Pancreas (tissue), 10 donors: Measurements from ENCODE around the gene KL. TPM values are rescaled to one million over a fixed set of nuclear protein-coding genes. Genes with fewer than 3 reads are reported as not detected.

ENCODE experiments used
- ATAC-seq, 4 donors: fragments of 200-7000 bp; cut with Tn5 transposase; one replicate each; pipeline versions ENCODE4 v1.8.0 to v1.9.1; 2020; ENCODE audit warnings: mild to moderate bottlenecking in 4 of 4, moderate library complexity in 4 of 4
- DNase-seq, 6 donors: peaks; one replicate each; pipeline ENCODE4 v3.0.0-alpha.2; 2020
- FAIRE-seq: peaks from 2 replicates; lab custom pipeline; 2012; peaks lifted over from hg19 to GRCh38; lab: Jason Lieb, UNC
- H3K27ac ChIP-seq, 4 donors: fragments of 200-600 bp; sonication (generic); 1 replicate in 3 of 4; 2 replicates in 1 of 4; pipeline versions ENCODE4 v1.5.0 to v1.8.0; 2020
- H3K27me3 ChIP-seq, 4 donors: fragments of 200-600 bp; one replicate each; pipeline ENCODE4 v1.8.0; 2021
- H3K36me3 ChIP-seq, 3 donors: fragments of 200-600 bp; sonication (generic) in 1 of 3; one replicate each; pipeline versions ENCODE4 v1.5.0 to v1.8.0; 2020 to 2021
- H3K4me1 ChIP-seq, 3 donors: fragments of 200-600 bp; one replicate each; pipeline ENCODE4 v1.8.0; 2021
- H3K4me3 ChIP-seq, 4 donors: fragments of 200-600 bp; sonication (generic) in 2 of 4; one replicate each; pipeline versions ENCODE4 v1.5.0 to v1.8.0; 2020 to 2021
- H3K9me3 ChIP-seq, 4 donors: fragments of 200-600 bp; one replicate each; pipeline ENCODE4 v1.8.0; 2021
- WGBS, 2 donors: extraction: QIAGEN DNeasy Blood & Tissue Kit; methylation state at CpG; one replicate each; pipeline ENCODE4 v1.1.7; 2013; 5-methylcytosine and 5-hydroxymethylcytosine counted together
- intact Hi-C, 3 donors: fragments of 100-400 bp; cut with DNase I; formaldehyde crosslinking; loops; one replicate each; pipeline versions ENCODE4 v1.11.1 to v1.14.2; 2022
- polyA plus RNA-seq, 2 donors: library from polyadenylated mRNA; stranded (reverse); fragments of 200-250 nt; gene quantifications; one replicate each; pipeline ENCODE4 v1.2.3, GENCODE V29; 2013
- total RNA-seq, 6 donors: library from RNA; stranded (reverse); fragmentation: NEBNext Ultra II Directional in 4 of 6; extraction: Animal tissue kit (Norgen Biotek cat#: 25700) in 4 of 6; gene quantifications; one replicate each; pipeline versions ENCODE4 v1.2.1 to v1.2.4, GENCODE V29; 2021 to 2023
- TF ChIP-seq, protein P1 (sequence below), 4 donors: fragments of 200-600 bp; sonication (generic) in 3 of 4; IDR thresholded peaks; one replicate each; pipeline versions ENCODE4 v1.5.0 to v1.8.0; 2021; ENCODE audit warnings: antibody characterized with exemption in 4 of 4
- donor health status: healthy with polysubstance abuse.
- donor health status: DM: no; HTN: no; CAD: no; lungs with moderate emphysema.
- donor health status: DM: no; HTN: no; CAD: no.
- donor health status: control.
- donor health status: control.
- donor health status: Bipolar disorder and iron deficiency.
- donor health status: DM: yes; HTN: yes; CAD: no.
- donor health status: DM: no; HTN: no; CAD: no.
- donor health status: DM: no; HTN: no; CAD: no.
- donor health status: DM: yes; HTN: yes; CAD: no.

KL gene
- total and polyA plus RNA-seq, 8 donors, result 0.23 to 2.9 (median 0.86) TPM

DNA sequence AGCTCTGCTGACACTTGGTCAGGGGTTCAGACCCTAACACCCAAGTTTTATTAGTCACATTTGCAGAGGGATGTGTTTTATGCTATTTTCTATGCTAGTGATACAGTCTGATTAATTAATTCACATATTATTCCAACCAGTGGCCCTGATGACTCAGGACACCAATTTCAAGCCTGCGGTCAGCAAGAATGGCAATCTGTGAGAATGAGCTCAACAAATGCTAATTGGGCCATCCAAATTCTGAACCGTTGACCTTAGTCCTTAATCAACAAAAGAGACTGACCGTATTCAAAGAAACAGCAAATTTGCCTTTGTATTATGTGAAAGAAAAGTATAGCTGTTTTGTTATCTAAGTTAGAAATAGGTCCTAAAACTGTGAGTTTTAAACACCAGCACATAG lies 9.6 kb upstream of the KL start:
- Histone ChIP-seq H3K9me3 (no peaks in the 10 kb centered on the region), H3K4me3 (no peak overlapping the region), H3K36me3 (no peaks in the 10 kb centered on the region), H3K27me3 (no peaks in the 10 kb centered on the region), H3K4me1 (no peaks in the 10 kb centered on the region), H3K27ac (no peak overlapping the region)
- FAIRE-seq (no peak), DNase-seq (no peak), ATAC-seq (no peak)
- intact Hi-C loops, result no loop called here
- TF ChIP-seq, protein P1, sequence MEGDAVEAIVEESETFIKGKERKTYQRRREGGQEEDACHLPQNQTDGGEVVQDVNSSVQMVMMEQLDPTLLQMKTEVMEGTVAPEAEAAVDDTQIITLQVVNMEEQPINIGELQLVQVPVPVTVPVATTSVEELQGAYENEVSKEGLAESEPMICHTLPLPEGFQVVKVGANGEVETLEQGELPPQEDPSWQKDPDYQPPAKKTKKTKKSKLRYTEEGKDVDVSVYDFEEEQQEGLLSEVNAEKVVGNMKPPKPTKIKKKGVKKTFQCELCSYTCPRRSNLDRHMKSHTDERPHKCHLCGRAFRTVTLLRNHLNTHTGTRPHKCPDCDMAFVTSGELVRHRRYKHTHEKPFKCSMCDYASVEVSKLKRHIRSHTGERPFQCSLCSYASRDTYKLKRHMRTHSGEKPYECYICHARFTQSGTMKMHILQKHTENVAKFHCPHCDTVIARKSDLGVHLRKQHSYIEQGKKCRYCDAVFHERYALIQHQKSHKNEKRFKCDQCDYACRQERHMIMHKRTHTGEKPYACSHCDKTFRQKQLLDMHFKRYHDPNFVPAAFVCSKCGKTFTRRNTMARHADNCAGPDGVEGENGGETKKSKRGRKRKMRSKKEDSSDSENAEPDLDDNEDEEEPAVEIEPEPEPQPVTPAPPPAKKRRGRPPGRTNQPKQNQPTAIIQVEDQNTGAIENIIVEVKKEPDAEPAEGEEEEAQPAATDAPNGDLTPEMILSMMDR (IDR thresholded peaks at IDR 0.05), result no peak
- WGBS, 2 donors, result 73 to 76% methylated on average over 3 of the region's 3 CpGs

DNA sequence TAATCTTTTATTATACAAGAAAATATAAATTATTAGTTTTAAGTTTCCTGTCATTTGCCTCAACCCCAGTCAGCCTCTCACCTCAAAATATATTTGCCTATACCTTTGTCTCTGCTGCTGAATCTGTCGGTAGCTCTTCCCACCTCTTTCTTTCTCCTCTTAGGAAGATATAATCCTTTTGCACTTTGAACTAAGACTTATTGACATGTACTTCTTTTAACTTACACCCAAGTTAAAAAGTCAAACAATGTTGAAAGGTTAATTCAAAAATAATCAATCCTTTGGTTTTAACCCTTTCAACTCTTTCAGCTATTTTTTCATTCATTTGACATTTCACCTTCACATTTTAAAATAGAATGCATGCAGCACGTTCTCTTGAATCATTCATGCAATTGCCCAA lies 9.0 kb upstream of the KL start:
- intact Hi-C loops, result no loop called here
- WGBS, 2 donors, result 72 to 74% methylated on average over 2 of the region's 2 CpGs
- no peaks in the 10 kb centered on the region for H3K4me1 ChIP-seq
- no peak overlapping the region for H3K27ac ChIP-seq
- no peaks in the 10 kb centered on the region for H3K36me3 ChIP-seq
- FAIRE-seq (no peak), DNase-seq (no peak), ATAC-seq (no peak)
- no peak overlapping the region for H3K4me3 ChIP-seq
- TF ChIP-seq, protein P1 (IDR thresholded peaks at IDR 0.05), result no peak
- no peaks in the 10 kb centered on the region for H3K9me3 ChIP-seq
- no peaks in the 10 kb centered on the region for H3K27me3 ChIP-seq

DNA sequence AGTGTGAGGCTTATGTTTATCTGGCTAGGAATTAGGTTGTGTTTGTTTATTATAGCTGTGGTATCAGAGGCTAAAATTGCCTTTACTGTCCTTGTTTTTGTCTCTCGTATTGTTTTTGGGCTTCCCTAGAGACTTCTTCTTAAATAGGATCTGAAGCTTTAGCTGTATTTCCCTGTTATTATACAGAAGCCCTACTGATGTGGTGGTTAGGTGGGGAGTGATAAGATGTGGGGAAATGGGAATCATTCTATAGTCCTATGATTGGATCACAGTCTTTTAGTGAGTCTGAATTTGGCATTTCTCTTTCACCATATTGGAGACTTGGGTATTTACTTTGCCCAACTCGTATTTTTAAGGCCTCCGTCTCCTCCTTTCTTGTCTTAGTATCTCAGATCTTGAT lies 8.3 kb upstream of the KL start:
- intact Hi-C loops, result no loop called here
- DNase-seq (no peak), ATAC-seq (no peak), FAIRE-seq (no peak)
- no peaks in the 10 kb centered on the region for H3K9me3 ChIP-seq
- H3K27me3 ChIP-seq, result no peaks in the 10 kb centered on the region
- H3K4me1 ChIP-seq, result no peaks in the 10 kb centered on the region
- H3K4me3 ChIP-seq, result no peak overlapping the region
- no peaks in the 10 kb centered on the region for H3K36me3 ChIP-seq
- TF ChIP-seq, protein P1 (IDR thresholded peaks at IDR 0.05), result no peak
- no peak overlapping the region for H3K27ac ChIP-seq
- 75 to 86% methylated on average over 3 of the region's 3 CpGs for WGBS, 2 donors

DNA sequence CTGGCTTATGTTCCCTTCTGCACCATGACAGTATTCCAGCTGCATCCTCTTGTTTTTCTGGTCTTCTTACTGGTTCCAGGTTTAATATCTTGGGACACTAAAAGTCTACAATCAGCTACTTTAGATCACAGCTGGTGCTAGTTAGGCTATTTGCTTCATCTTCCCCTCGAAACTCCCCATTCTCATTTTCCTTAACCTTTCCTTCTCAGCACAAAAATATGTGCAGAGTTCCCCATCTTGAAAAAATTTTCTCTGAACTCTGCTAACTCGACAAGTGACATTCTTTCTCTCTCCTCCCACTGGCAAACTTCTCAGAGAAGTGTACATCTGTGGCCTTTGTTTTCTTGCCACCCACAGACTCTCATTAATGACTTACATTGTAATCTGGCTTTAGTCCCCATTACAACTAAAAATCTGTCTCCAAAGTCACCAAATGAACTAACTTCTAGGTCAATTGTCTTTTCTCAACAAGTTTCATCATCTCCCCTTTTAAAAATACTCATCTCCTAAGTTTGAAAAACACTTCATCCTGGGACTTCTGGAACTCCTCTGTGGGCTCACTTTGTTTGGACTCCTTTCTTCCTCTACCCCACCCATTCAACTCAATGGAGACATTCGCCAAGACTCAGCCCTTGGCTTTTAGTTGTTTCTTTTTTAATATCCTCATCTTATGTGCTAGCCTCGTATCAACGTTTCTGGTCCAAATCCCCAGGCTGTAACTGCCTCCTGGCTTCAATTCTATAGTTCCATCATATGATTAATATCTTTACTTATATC lies 7.1 kb upstream of the KL start:
- intact Hi-C loops, result no loop called here
- Histone ChIP-seq H3K9me3 (no peaks in the 10 kb centered on the region), H3K36me3 (no peaks in the 10 kb centered on the region), H3K27me3 (no peaks in the 10 kb centered on the region), H3K4me3 (no peak overlapping the region), H3K4me1 (no peaks in the 10 kb centered on the region), H3K27ac (no peak overlapping the region)
- TF ChIP-seq, protein P1 (IDR thresholded peaks at IDR 0.05), result no peak
- ATAC-seq (no peak), FAIRE-seq (no peak), DNase-seq (no peak)
- WGBS, 2 donors, result 37 to 56% methylated on average over 5 of the region's 5 CpGs

DNA sequence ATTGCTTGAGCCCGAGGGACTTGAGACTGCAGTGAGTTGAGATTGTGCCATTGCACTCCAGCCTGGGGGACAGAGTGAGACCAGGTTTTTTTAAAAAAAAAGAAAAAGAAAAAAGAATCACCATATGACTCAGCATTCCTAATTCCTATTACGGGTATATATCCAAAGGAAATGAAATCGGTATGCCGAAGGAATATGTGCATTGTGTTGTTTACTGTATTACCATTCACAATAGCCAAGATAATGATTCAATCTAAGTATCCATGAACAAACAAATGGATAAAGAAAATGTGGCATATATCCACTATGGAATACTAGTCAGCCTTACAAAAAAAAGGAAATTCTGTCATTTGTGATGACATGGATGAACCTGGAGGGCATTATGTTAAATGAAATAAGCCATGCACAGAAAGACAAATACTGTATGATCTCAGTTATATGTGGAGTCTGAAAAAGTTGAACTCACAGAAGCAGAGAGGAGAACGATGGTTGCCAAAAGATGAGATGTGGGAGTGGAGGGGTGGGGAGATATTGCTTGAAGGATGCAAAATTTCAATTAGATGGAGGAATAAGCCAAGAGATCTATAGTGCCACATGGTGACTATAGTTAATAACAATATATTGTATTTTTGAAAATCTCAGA lies 4.3 kb upstream of the KL start:
- Histone ChIP-seq H3K36me3 (no peaks in the 10 kb centered on the region), H3K4me1 (no peaks in the 10 kb centered on the region), H3K4me3 (no peak overlapping the region), H3K27me3 (peaks cover 0 to 15% (median 2%) of the 10 kb centered on the region in 4 donors), H3K9me3 (no peaks in the 10 kb centered on the region), H3K27ac (no peak overlapping the region)
- TF ChIP-seq, protein P1 (IDR thresholded peaks at IDR 0.05), result no peak
- no peak for FAIRE-seq
- no peak for ATAC-seq
- 66 to 72% methylated on average over 5 of the region's 5 CpGs for WGBS, 2 donors
- intact Hi-C loops, result no loop called here
- DNase-seq, result no peak
